ENCODE data around the gene TSPAN1.

DNA sequence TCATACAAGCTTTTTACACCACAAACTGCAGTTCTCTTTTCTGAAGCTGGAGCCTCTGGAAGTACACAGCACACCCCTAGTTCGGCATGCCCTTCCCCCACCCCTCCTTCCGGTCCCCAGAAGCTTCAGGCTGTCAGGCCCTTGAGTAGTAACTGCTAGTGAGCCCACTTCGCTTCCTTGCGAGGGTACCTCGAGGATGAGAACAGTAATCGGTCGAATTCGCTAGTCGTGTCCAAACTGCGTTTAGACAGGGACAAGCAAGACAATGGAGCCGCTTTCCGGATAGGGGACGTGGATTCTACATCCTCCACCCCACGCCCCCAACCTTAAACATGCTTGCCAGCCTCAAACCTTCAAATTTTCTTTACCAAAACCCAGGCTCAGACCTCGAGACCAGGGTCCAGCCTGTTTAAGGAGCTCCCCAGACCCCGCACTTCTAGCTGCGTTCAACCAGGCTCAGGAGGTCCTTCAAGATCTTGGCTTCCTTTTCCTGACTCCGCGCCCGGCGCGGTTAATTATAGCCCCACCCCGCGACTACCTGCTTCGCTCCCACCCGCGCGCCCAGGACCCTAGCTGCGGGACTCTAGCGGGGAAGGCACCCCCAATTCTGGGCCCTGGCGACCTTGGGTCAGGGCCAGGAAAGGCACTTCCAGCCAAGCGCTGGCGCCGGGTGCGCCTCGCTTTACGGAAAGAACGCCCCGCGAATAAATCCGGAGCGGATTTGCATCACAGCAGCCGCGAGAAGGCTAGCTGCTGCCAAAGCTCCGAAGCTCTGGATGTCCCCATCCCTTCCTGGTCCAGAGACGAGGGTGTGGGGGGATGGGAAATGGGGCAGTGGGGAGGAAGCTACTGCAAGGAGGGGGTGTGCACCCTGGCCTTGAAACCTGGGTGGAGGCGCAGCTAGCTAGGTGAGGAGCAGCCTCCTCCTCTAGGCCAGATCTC, 8.1 kb upstream of the TSPAN1 start:
- TF ChIP-seq, protein P1, sequence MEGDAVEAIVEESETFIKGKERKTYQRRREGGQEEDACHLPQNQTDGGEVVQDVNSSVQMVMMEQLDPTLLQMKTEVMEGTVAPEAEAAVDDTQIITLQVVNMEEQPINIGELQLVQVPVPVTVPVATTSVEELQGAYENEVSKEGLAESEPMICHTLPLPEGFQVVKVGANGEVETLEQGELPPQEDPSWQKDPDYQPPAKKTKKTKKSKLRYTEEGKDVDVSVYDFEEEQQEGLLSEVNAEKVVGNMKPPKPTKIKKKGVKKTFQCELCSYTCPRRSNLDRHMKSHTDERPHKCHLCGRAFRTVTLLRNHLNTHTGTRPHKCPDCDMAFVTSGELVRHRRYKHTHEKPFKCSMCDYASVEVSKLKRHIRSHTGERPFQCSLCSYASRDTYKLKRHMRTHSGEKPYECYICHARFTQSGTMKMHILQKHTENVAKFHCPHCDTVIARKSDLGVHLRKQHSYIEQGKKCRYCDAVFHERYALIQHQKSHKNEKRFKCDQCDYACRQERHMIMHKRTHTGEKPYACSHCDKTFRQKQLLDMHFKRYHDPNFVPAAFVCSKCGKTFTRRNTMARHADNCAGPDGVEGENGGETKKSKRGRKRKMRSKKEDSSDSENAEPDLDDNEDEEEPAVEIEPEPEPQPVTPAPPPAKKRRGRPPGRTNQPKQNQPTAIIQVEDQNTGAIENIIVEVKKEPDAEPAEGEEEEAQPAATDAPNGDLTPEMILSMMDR (IDR thresholded peaks at IDR 0.05), result no peak
- TF ChIP-seq SIN3A (IDR thresholded peaks at IDR 0.05; ENCODE audit: borderline replicate concordance, insufficient read depth, low read depth, low read length), result no peak
- TF ChIP-seq, protein P2, sequence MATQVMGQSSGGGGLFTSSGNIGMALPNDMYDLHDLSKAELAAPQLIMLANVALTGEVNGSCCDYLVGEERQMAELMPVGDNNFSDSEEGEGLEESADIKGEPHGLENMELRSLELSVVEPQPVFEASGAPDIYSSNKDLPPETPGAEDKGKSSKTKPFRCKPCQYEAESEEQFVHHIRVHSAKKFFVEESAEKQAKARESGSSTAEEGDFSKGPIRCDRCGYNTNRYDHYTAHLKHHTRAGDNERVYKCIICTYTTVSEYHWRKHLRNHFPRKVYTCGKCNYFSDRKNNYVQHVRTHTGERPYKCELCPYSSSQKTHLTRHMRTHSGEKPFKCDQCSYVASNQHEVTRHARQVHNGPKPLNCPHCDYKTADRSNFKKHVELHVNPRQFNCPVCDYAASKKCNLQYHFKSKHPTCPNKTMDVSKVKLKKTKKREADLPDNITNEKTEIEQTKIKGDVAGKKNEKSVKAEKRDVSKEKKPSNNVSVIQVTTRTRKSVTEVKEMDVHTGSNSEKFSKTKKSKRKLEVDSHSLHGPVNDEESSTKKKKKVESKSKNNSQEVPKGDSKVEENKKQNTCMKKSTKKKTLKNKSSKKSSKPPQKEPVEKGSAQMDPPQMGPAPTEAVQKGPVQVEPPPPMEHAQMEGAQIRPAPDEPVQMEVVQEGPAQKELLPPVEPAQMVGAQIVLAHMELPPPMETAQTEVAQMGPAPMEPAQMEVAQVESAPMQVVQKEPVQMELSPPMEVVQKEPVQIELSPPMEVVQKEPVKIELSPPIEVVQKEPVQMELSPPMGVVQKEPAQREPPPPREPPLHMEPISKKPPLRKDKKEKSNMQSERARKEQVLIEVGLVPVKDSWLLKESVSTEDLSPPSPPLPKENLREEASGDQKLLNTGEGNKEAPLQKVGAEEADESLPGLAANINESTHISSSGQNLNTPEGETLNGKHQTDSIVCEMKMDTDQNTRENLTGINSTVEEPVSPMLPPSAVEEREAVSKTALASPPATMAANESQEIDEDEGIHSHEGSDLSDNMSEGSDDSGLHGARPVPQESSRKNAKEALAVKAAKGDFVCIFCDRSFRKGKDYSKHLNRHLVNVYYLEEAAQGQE (IDR thresholded peaks at IDR 0.05; ENCODE audit: insufficient read depth in 1 of 2, low read depth in 2 of 2, low read length in 1 of 2), result no peak
